NCI-H1092 treated with DMSO at 0.1 percent for 48 hours (cell line): ENCODE data around the gene B4GALNT2.
"Not testable (repeated sequence)": the region's sequence is repeated elsewhere in the genome, so short reads cannot be mapped to it uniquely, and the experiment has no call there.

Source experiments
- DNase-seq: peaks from one replicate; lab custom pipeline; 2025; lab: John Stamatoyannopoulos, UW

B4GALNT2 gene

GRCh38 chr17:49120166-49120565, 12.4 kb upstream of the B4GALNT2 start:
- no peak for DNase-seq

DNA sequence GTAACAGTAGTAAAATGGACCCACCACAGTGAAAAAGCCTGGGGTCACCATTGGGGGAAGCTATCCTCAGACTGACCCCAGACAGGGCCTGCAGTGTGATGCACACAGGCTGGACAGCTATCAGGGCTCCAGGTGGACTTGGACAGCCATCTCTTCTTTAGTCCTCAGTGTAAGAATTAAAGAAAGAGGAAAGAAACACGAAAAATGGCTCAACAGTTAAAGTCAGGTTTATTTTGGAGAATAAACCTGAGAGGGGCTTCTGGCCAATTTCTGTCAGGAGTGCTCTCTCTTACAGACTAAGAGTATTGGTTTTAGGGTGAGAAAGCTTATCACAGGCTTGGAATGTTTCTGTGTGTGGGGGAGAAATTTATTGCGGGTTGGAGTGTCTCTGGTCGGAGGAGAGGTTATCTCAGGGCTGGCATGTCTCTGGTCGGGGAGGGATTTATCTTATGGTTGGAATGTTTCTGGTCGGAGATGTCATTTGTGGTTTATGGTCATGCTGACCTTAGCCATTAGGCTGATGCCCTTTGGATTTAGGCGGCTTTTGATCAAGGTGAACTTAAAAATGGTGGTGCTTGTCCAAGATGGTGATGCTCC, 10.8 kb upstream of the B4GALNT2 start:
- DNase-seq: no peak

- no peak for DNase-seq
Measured at GRCh38 chr17:49122566-49122965, 10.0 kb upstream of the B4GALNT2 start.

DNA sequence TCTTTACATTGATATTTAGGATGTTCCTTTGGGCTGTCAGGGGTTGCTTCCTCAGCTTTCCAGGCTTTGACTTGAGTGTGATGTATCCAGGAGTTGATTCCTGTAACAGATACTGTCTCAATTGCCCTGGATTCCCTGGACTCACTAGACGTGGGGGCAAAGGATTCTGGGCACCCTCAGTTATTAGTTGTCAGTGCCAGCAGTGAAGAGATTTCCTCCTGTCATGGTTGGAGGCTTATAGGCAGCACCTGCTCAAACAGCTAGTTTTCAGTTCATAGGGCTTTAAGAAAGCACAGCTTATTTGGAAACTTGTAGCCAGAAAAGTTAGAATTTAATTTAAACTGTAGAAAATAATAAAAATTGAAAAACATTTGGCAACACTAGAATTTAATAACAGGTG, 9.5 kb upstream of the B4GALNT2 start:
- DNase-seq: no peak

DNA sequence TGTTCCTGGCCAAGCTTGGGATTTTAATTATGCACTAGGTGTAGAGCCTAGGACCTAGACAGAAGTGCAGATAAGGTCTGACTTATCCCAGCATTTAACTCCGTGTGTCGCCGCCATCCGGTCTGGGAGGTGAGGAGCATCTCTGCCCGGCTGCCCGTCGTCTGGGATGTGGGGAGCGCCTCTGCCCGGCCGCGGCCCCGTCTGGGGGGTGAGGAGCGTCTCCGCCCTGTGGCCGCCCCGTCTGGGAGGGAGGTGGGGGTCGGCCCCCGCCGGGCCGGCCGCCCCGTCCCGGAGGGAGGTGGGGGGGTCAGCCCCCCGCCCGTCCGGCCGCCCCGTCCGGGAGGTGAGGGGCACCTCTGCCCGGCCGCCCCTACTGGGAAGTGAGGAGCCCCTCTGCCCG, 7.1 kb upstream of the B4GALNT2 start:
- no peak for DNase-seq

DNA sequence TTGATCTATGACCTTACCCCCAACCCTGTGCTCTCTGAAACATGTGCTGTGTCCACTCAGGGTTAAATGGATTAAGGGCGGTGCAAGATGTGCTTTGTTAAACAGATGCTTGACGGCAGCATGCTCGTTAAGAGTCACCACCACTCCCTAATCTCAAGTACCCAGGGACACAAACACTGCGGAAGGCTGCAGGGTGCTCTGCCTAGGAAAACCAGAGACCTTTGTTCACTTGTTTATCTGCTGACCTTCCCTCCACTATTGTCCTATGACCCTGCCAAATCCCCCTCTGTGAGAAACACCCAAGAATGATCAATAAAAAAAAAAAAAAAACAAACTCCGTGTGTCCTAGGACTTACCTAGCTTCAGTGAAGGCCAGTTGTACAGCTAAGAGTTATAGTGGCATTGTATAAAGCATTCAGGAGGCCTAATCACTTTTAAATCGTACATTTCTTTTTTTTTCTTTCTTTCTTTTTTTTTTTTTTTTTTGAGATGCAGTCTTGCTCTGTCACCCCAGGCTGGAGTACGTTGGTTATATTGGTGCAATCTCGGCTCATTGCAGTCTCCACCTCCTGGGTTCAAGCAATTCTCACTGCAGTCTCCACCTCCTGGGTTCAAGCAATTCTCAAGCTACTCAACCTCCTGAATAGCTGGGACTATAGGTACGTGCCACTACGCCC, 6.2 kb upstream of the B4GALNT2 start:
- not testable (repeated sequence) for DNase-seq

DNA sequence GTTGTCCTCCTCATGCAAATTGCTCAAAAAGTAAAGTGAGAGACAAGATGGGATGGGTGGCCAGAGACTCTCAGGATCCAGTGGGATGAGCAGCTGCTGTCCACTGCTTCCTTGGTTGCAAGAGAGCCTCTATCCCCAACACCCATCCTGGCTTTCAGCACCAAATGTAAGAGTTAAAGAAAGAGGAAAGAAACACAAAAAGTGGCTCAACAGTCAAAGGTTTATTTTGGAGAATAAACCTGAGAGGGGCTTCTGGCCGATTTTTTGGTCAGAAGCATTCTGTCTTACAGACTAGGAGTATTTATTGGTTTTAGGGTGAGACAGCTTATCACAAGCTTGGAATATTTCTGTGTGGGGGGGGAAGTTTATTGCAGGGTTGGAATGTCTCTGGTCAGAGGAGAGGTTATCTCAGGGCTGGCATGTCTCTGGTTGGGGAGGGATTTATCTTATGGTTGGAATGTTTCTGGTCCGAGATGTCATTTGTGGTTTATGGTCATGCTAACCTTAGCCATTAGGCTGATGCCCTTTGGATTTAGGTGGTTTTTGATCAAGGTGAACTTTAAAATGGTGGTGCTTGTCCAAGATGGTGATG, 3.1 kb upstream of the B4GALNT2 start:
- not testable (repeated sequence) for DNase-seq

DNA sequence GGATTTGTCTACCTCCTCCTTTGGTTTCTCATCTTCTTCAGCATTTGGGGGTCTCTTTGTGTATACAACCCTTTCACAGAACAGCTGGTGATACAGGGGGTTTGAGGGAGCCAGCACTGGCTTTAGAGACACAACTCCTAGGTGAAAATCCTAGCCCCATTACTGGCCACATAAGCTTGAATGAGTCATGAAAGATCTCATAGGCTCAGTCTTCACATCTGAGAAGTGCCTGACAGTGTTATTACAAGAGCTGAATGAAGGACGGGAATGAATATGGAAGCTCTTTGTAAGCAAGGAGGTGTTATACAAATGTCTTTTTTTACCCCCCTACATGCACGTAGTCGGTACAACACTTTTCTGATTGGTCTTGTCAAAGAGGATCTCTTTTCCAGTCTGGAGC, 1.7 kb upstream of the B4GALNT2 start:
- DNase-seq: no peak

GRCh38 chr17:49132317-49132698, 261 bp upstream of the B4GALNT2 start:
- no peak for DNase-seq

- DNase-seq: no peak
Measured at GRCh38 chr17:49136335-49136734, 3.8 kb downstream of the B4GALNT2 start.

- not testable (repeated sequence) for DNase-seq
Measured at GRCh38 chr17:49145654-49146053, 13.1 kb downstream of the B4GALNT2 start.

DNA sequence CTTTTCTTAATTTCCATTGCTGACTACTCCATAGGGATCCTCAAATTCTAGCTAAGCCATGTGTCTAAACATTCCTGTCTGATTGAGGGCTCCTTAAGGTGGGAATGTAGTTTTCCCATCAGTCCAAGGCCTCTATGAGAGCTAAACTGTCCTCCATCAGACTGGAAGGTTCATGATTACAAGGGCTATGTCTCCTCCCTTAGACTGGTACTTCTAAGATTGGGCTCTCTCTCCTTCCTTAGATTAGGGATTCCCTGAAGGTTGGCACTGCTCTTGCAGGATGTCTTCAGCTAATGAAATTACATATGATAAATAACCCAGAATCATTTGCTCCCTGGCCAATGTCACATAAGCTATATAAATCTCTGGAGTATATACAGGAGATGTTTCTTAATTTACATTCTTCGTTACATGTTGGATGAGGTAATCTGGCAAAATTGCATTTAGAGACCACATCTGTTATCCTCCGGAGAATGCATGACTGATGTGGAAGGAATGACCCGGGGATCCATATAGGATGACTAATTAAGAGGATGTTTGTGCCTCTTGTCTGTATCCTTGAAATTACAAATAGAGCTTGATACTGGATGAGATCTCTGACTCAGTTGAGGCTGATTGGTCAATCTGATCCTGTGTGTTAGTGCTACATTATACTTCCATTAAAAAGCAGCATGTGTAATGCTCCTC, 14.2 kb downstream of the B4GALNT2 start:
- no peak for DNase-seq

GRCh38 chr17:49148171-49148570, 15.6 kb downstream of the B4GALNT2 start:
- DNase-seq: no peak

DNA sequence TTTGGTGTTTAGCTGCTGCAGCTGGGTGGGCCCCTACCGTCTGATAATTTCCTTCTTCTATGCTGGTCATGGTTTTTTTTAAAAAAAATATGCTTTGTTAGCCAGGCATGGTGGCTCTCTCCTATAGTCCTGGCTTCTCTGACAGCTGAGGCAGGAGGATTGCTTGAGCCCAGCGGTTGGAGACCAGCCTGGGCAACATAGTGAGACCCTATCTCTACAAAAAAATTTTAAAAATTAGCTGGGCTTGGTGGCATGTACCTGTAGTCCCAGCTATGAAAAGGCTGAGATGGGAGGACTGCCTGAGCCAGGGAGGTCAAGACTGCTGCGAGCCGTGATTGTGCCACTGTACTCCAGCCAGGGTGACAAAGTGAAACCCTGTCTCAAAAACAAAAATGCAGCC, 19.4 kb downstream of the B4GALNT2 start:
- no peak for DNase-seq

GRCh38 chr17:49156256-49156655, 23.7 kb downstream of the B4GALNT2 start:
- DNase-seq: no peak

GRCh38 chr17:49157784-49158183, 25.2 kb downstream of the B4GALNT2 start:
- DNase-seq: no peak

DNA sequence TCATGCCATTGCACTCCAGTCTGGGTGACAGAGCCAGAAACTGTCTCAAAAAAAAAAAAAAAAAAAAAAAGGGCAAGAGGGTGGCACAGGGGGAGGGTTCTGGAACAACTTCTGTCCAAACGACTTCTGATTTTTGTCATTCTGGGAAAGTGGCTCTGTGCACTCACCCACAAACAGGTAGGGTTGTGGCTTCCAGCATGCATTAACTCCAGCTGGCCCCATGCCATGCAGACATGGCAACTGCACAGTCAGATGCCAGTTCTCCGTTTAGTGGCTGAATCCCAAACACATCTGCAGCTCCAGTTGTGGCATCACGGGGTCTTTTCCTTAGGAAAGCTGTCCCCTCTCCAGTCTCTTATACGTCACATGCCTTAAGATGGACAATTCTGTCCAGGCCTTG, 30.3 kb downstream of the B4GALNT2 start:
- DNase-seq: no peak

- DNase-seq: no peak
Measured at GRCh38 chr17:49165143-49165542, 32.6 kb downstream of the B4GALNT2 start.

DNA sequence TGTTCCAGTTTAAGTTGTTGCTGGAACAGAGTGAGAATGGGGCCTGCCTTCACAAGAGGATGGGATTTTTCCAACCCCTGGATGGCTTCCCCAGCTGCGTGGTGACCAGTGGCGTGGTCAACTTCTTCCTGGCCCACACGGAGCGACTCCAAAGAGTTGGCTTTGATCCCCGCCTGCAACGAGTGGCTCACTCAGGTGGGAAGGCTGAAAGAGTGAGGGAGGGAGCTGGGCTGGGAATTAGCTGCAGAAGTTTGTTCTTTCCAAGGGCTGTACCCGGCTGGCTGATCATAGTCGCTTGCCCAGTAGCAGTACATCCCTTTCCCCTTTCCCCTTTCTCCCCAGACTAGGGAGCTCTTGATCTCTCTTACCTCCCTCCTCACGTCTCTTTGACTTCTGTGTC, 36.1 kb downstream of the B4GALNT2 start:
- no peak for DNase-seq

- DNase-seq: no peak
Measured at GRCh38 chr17:49170216-49170615, 37.6 kb downstream of the B4GALNT2 start.

GRCh38 chr17:49170711-49171110, 38.1 kb downstream of the B4GALNT2 start:
- DNase-seq: not testable (repeated sequence)

GRCh38 chr17:49175978-49176377, 43.4 kb downstream of the B4GALNT2 start:
- not testable (repeated sequence) for DNase-seq

DNA sequence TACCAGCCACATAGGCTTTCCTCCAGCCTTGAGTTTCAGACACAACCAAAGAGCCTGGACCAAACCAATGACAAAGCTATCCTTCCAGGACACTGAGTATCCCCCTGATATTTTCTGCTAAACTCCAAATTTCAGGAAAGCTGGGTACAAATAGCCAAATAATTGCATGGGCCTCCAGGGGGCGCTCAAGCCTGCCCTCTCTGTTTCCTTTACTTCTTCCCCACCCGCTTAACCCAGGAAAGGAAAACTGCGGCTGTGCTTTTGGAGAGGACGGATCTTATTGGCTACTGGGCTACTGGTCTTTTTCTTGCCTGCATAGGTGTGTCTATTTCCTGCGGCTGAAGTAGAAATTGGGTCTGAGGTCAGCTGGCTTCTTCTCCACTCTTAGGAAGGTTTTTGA, 47.7 kb downstream of the B4GALNT2 start:
- DNase-seq: peak; percentile 19
